ENCODE results near the gene MNAT1.
A peak's percentile ranks its signal among the peaks of the same experiment; 100 is the strongest.

MNAT1 gene

DNA sequence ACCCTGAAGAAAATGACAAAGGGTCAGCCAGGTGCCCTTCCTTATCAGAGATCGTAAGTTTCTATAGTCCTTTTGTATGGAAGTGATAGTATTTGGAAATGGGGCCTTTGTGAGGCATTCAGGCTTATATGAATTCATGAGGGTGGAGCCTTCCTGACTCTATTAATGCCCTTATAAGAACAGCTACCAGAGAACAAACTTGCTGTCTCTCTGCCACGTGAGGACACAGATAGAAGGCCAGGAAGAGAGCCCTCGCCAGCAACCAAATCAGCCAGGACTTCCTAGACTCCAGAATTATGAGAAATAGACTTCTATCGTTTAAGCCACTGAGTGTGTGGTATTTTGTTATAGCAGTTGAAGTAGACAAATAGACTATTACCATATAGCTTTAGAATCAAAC is 209.6 kb downstream of the MNAT1 start:
- no peak for DNase-seq
- in situ Hi-C loops (cut with MboI; ENCODE audit: low pct_unique_long_range_greater_than_20kb, low sequenced_read_pairs), result no loop called here

DNA sequence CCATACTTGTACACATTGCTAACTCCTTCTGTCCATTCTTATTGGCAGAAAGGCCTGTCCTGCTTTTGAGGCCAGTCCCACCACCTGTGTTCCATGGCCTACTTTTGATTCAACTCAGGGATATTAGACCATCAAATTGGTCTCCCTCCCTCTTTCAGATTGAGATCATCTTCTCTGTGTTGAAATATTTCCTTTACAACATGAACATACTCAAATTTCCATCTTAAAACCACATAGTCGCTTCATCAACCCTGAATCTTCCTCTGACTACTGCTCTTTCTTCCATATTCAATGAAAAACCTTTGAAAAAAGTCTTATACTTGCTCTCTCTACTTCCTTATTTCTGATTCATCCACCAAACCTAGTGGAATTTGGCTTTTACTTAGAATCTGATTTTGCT is 211.4 kb downstream of the MNAT1 start:
- in situ Hi-C loops (cut with MboI; ENCODE audit: low pct_unique_long_range_greater_than_20kb, low sequenced_read_pairs), result no loop called here
- peak; percentile 21 for DNase-seq

DNA sequence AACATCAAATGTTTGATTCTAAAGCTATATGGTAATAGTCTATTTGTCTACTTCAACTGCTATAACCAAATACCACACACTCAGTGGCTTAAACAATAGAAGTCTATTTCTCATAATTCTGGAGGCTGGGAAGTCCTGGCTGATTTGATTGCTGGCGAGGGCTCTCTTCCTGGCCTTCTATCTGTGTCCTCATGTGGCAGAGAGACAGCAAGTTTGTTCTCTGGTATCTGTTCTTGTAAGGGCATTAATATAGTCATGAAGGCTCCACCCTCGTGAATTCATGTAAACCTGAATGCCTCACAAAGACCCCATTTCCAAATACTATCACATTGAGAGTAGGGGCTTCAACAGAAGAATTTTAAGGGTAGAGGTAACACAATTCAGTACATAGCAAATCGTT is 212.2 kb downstream of the MNAT1 start:
- in situ Hi-C loops (cut with MboI; ENCODE audit: low pct_unique_long_range_greater_than_20kb, low sequenced_read_pairs), result no loop called here
- no peak for DNase-seq

DNA sequence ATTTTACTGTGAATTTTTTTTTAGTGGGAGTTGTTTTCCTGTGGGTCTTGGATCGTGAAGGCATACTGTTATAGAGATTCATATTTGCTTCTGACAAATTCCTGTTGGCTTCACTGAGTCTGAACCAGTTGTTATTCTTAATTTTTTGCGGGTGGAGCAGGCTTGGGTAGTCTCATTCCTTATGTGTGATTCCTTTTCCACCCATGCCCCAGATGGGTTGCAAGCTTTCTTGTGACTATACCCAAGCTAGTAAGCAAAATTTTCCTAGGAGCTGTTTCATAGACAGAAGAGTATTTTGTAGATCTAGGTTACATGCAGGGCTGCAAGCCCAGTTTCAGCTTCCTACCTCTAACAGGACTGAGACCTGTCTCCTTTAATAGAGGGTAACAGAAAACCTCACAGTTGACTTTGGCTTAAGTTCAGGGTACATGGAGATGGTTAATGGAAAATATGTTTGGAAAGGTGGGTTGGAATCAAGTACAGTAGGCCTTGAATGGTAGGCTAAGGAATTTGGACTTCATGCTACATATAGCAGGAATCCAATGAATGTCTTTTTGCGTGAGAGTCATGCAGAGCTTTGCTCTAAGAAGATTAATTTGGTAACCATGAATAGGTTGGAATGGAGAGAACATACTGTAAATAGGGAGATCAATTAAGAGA is 217.3 kb downstream of the MNAT1 start:
- no peak for DNase-seq
- in situ Hi-C loops (cut with MboI; ENCODE audit: low pct_unique_long_range_greater_than_20kb, low sequenced_read_pairs), result no loop called here

DNA sequence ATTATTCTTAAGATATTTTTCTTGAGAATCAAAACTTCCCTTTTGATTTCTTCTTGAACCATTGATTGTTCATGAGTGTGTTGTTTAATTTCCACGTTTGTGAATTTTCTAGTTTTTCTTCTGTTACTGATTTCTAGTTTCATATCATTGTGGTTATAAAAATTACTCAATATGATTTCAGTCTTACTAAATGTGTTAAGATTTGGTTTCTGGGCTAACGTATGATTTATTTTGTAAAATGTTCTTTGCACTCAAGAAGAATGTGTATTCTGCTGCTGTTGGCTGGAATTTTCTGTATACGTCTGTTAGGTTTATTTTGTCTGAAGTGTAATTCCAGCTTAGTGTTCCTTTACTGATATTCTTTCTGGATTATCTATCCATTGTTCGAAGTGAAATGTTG is 221.6 kb downstream of the MNAT1 start:
- in situ Hi-C loops (cut with MboI; ENCODE audit: low pct_unique_long_range_greater_than_20kb, low sequenced_read_pairs), result no loop called here
- no peak for DNase-seq

DNA sequence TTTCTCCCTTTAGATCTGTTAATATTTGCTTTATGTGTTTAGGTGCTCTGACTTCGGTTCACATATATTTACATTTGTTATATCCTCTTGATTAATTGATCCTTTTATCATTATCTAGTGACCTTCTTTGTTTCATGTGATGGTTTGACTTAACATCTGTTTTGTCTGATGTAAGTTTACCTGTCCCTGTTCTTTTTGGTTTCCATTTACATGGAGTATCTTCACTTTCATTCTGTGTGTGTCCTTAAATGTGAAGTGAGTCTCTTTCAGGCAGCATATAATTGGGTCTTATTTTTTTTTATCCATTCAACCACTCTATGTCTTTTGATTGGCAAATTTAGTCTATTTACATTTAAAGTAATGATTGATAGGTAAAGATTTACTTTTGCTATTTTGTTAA is 222.1 kb downstream of the MNAT1 start:
- in situ Hi-C loops (cut with MboI; ENCODE audit: low pct_unique_long_range_greater_than_20kb, low sequenced_read_pairs), result no loop called here

DNA sequence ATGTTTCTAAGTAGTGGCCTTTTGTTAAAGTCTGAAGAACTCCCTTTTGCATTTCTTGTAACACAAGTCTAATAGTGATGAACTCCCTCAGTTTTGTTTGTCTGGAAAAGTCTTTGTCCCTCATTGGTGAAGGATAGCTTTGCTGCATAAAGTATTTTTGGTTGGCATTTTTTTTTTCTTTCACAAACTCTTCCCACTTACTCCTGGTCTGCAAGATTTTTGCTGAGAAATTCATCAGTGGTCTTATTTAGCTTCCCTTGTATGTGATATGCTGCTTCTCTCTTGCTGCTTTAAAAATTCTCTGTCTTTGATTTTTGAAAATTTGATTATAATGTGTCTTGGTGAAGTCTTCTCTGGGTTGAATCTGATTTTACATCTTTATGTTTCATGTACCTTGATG is 223.6 kb downstream of the MNAT1 start:
- DNase-seq, result no peak
- in situ Hi-C loops (cut with MboI; ENCODE audit: low pct_unique_long_range_greater_than_20kb, low sequenced_read_pairs), result no loop called here

More for the DNA sequence above, 222.1 kb downstream of the MNAT1 start:
- DNase-seq, result no peak

DNA sequence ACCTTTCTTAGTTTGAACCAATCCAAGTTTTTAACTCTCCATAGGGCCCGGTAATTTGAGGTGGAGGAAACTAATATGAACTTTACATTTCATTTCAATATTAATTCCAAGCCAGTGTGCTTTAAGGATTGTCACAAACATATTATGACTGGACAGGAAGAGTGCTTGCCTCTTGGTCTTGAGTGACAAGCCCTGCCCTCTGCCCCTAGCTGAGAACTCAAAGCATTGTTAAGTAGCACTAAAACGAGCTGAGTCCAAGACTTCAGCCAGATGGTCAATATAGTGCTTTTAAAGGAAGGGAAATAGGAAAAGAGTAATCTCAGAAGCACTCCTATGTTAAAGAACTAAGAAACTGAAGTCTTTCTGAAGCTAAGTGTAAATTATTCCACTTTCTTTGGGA is 229.2 kb downstream of the MNAT1 start:
- DNase-seq, result no peak
- in situ Hi-C loops (cut with MboI; ENCODE audit: low pct_unique_long_range_greater_than_20kb, low sequenced_read_pairs), result no loop called here

DNA sequence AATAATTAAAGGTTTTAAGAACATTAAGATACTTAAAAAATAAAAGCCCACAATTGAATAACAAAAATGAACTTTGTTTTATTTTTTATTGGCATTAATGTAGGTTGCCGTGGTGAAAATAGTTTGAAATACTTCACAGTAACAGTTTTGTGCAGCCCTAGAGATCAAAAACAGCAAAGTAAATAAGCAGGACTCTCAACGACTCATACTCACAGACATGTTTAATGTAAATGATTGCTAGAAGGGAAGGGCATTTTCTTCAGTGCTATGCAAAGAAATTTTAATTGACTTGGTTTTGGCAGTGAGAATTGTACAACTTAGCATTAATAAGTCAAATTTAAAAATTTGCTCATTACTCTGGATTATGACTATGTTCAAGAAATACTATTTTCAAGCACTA is 230.3 kb downstream of the MNAT1 start:
- in situ Hi-C loops (cut with MboI; ENCODE audit: low pct_unique_long_range_greater_than_20kb, low sequenced_read_pairs), result no loop called here
- no peak for DNase-seq

DNA sequence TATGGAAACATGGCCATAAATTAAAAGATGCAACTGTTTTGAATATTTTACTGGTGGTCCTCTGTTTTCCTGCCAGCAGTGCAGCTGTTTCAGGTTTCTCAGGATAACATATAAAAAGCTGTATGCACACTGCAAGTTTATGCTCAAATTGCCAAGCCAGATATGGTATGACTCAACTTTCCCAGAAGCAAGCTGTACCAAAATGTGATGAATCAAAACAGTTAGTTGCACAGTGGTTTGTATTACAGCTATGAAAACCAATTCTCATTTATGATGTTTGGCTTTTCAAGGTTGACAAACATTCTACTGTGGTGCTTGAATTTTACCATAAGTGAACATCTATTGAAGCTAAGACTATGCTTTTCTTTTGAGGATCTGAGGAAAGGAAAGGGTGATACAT is 230.8 kb downstream of the MNAT1 start:
- in situ Hi-C loops (cut with MboI; ENCODE audit: low pct_unique_long_range_greater_than_20kb, low sequenced_read_pairs), result no loop called here
- DNase-seq, result no peak

DNA sequence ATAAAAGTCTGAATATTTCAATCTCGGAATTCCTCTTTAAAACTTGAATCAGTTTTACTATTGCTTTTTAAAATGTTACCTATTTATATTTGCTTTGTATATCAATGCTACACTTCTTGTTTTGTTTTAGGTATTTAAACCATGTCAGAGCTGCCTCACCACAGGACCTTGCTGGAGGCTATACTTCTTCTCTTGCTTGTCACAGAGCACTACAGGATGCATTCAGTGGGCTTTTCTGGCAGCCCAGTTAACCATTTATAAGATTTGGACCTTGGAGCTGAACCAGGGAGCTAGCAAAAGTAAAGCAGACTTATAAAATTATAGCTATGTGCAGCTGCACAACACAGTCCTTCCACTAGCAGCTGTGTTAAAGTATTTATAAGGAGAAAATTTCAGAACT is 233.5 kb downstream of the MNAT1 start:
- in situ Hi-C loops (cut with MboI; ENCODE audit: low pct_unique_long_range_greater_than_20kb, low sequenced_read_pairs), result no loop called here
- DNase-seq, result no peak

DNA sequence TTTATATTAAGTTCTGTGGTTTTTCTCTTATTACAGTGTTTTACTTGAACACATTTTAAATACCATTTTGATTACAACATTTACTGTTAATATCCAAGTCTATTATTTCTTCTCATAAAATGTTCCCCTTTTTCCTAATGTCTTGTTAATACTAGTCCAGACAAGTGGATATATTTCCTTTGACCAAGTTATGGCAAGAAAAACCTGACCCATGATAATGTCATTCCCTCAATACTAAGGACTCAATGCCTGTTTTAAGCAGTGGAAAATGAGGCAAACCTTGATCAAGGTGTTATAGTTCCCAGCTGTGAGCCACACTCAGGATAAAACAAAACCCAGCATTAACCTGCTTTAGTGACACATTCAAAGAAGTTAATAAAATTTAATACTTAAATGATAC is 234.1 kb downstream of the MNAT1 start:
- in situ Hi-C loops (cut with MboI; ENCODE audit: low pct_unique_long_range_greater_than_20kb, low sequenced_read_pairs), result no loop called here
- DNase-seq, result no peak

DNA sequence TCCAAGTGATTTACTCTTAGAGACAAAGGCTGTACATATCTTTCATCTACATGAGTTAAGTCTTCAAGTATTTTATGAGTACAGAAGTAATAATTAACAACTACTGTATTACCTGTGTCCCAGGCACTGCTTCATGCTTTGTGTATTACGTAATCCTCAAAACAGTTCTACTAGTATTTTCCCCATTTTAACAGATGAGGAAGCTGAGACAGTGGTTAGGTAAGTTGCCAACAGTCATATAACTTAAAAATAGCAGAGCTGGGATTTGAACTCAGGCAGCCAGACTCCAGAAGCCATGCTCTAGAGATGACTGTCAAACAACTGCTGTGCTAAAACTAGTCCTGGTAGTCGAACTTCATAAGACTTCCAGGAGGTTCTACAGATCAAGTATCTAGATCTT is 235.6 kb downstream of the MNAT1 start:
- in situ Hi-C loops (cut with MboI; ENCODE audit: low pct_unique_long_range_greater_than_20kb, low sequenced_read_pairs), result no loop called here
- peak; percentile 50 for DNase-seq

DNA sequence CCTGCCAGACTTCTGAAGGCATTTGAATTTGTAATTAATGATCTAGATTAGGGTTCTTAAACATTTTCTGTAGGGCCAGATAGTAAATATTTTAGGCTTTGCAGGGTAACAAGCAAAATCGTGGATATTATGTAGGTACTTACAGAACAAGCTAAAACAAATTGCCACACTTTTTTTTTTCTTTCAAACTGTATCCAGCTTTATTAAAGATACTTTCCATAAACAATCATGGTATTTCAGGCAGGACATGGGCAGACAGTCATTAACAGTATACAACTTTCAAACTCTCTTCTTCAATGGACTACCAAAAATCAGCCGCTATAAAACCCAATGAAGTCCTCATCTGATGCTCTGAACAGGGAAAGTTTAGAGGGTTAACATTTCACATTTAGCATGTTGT is 236.7 kb downstream of the MNAT1 start:
- in situ Hi-C loops (cut with MboI; ENCODE audit: low pct_unique_long_range_greater_than_20kb, low sequenced_read_pairs), result no loop called here
- DNase-seq, result no peak

DNA sequence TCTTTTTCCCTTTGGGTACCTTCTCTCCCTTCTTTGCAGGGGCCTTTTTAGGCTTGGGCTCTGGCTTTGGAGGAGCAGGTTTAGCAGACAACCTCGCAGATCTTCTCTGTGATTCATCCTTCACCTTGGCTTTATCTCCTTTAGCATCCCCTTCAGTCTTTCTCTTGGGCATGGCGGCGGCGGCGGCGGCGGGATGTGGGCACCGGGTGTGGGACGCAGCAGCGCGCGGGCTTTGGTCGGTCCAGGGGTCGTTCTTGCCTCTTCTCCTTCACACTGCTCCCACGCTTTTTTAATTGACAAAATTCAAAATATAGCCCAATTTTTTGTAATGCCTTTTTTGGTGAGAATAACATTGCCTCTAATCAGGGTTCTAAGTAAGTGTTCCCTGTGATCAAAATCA is 237.7 kb downstream of the MNAT1 start:
- no peak for DNase-seq
- in situ Hi-C loops (cut with MboI; ENCODE audit: low pct_unique_long_range_greater_than_20kb, low sequenced_read_pairs), result no loop called here

DNA sequence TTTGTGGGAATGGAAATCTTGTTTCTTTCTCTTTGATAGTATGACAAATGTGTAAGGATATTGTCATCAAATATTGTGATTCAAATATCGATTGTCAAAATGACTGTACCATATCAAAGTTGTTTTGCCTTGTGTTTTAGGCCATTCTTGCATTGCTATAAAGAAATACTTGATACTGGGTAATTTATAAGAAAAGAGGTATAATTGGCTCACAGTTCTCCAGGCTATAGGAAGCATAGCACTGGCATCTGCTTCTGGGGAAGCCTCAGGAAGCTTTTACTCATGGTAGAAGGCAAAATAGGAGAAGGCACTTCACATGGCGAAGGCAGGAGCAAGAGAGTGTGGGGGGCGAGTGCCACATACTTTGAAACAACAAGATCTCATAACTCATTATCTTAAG is 238.5 kb downstream of the MNAT1 start:
- in situ Hi-C loops (cut with MboI; ENCODE audit: low pct_unique_long_range_greater_than_20kb, low sequenced_read_pairs), result no loop called here
- no peak for DNase-seq

DNA sequence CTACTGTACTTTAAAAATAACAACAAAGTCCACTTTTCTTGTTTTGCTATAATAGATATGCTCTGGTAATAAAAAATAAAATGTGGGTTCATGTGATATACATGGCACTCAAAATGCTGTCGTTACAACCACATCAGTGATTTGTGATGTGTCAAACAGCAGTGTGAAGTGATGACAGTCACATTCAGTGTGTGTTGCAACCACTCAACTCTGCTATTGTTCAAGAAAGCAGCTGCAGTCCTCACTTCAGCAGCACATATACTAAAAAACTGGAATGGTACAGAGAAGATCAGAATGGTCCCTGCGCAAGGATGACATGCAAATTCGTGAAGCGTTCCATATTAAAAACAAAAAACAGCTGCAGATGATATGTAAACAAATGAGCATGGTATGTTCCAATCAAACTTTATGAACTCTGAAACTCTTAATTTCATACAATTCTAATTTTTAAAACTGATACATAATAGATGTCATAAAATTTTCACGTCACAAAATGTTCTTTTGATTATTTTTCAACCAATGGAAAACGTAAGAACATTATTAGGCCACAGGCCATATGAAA is 239.6 kb downstream of the MNAT1 start:
- in situ Hi-C loops (cut with MboI; ENCODE audit: low pct_unique_long_range_greater_than_20kb, low sequenced_read_pairs), result no loop called here

DNA sequence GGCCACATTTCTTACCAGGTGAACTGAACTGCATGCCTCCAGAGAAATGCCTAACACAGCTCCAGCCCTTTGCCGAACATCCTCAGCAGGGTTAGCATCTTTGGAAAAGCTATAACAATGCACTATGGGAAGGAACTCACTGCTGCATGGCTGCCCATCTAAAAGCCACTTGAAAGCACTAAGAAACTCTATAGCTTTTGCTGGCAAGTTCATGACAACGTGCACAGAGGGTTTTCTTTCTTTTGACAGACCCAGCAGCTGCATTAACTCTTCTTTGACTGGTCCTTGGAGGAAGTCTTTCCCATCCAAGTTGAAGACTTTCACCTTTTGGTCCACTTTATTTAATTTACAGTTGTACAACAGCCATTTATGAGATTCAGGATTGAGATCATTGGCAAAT is 241.0 kb downstream of the MNAT1 start:
- no peak for DNase-seq
- in situ Hi-C loops (cut with MboI; ENCODE audit: low pct_unique_long_range_greater_than_20kb, low sequenced_read_pairs), result loop anchor here (25.0 kb wide), 1 partner anchor 338 kb away; the partner anchor contains the start of gene SIX1

More for the DNA sequence above, 239.6 kb downstream of the MNAT1 start:
- no peak for DNase-seq

DNA sequence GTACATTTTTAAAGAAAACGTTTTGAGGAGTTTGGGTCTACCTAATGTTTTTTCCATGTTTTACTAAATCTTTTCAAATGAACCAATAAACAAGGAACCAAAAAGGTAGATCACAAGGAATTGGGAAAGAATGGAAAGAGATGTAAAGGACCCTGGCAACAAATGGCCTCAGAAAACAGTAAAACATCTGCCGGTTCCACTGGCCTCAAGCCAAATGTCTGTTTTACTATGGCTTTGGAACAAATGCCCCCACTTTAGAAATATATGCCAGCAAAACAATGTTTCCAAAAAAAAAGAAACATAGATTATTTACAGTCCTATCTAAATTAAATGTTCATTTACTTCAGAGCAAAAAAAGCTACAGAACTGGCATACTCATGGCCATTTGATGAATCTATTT is 243.3 kb downstream of the MNAT1 start:
- in situ Hi-C loops (cut with MboI; ENCODE audit: low pct_unique_long_range_greater_than_20kb, low sequenced_read_pairs), result loop anchor here (25.0 kb wide), 1 partner anchor 341 kb away; the partner anchor contains the start of gene SIX1

DNA sequence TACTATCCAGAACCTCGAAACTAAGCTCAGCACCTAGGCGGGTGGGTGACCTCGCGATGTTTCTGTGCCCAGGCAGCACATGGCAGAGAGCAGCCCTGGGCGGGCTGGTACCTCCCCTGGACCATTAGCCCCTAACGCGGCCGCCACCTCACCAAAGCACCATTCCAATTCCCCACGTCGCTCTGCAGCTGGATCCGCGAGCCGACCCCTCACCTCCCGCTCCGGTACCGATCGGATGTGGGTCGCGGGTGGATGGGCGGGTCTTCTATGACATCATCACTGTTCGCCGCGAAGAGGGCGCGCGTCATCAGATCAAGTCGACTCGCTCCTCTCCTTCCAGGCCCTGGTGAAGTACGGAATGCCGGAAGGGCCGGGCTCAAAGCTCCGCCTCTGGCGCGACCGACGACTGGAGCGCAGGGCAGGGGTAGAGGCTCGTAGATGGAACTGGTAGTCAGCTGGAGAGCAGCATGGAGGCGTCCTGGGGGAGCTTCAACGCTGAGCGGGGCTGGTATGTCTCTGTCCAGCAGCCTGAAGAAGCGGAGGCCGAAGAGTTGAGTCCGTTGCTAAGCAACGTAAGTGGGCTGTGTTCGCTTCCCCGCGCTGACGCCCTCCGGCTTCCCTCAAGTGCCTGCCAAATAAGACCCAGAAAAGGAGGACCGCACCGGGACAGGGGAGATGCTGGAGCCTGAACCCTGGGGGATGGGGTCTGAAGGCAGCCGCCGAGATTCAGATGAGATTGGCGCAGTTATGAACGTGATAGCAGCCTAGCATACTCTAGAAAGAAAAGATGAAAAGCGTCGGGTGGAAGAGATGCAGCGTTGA is 246.5 kb downstream of the MNAT1 start, which contains the start of the genes SLC38A6 and TRMT5:
TSS of gene SLC38A6 (plus strand) at position 435 of the 822 bp plus-strand sequence. CDS start at position 468, 33 bp downstream.
TSS of gene TRMT5 (minus strand) at position 269 of the 822 bp plus-strand sequence. CDS start at position 163, 106 bp downstream.
- in situ Hi-C loops (cut with MboI; ENCODE audit: low pct_unique_long_range_greater_than_20kb, low sequenced_read_pairs), result loop anchor here (25.0 kb wide), 1 partner anchor 344 kb away; the partner anchor contains the start of gene SIX1

More for the DNA sequence above, 243.3 kb downstream of the MNAT1 start:
- DNase-seq, result no peak

More for the DNA sequence above, 246.5 kb downstream of the MNAT1 start, which contains the start of the genes SLC38A6 and TRMT5:
- peak; percentile 94 for DNase-seq
